GM12874 (cell line): ENCODE results near the gene POLE2.

ENCODE experiments used
- TF ChIP-seq, protein P1 (sequence below): IDR thresholded peaks from 2 replicates; pipeline ENCODE4 v1.5.1; 2011; ENCODE audit warnings: low read depth, mild to moderate bottlenecking, control low read depth, low read length, moderate library complexity; ENCODE audit not compliant: insufficient read depth

The POLE2 gene

DNA sequence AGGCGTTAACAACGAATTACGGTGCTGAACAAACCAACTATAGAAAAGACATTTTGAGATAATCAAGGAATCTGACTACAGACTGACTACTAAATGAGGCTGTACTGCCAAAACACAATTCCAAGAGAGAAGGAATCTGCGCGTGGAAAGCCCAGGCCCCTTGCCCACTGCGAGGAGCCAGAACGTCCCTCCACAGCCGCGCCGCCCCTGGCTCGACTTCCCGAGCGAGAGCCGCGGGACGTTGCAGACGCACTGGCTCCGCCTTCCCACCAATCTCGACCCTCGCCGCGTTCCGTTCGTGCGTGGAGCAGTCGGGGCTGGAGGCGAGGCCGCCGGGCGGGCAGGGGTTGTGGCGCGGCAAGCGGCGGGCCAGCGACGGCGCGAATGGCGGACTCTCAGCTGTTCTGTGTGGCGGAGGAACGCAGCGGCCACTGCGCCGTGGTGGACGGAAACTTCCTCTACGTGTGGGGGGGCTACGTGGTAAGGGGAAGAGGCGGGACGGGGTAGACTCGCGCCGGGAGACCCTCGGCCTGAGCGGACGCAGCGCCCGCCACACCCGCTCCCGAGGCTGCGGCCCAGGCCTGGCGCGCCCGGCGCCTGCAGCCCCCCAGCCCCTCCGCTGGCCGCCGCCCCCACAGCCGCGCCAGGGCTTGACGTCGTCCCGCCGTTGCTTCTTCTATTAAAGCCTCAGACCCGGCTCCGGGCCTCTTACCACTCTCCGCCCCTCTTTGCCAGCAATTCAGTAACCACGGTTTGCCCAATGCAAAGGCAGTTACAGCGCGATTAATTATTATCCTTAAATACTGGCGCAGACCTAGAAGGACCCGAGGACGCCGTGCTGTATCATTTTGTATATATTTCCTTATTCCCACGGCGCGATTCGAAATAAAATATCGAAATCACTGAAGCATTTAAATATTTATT lies 5.1 kb upstream of the POLE2 start, which contains the start of gene KLHDC1:
TSS of gene KLHDC1 (plus strand) at position 310 of the 924 bp plus-strand sequence. CDS start at position 385, 75 bp downstream.
- TF ChIP-seq, protein P1, sequence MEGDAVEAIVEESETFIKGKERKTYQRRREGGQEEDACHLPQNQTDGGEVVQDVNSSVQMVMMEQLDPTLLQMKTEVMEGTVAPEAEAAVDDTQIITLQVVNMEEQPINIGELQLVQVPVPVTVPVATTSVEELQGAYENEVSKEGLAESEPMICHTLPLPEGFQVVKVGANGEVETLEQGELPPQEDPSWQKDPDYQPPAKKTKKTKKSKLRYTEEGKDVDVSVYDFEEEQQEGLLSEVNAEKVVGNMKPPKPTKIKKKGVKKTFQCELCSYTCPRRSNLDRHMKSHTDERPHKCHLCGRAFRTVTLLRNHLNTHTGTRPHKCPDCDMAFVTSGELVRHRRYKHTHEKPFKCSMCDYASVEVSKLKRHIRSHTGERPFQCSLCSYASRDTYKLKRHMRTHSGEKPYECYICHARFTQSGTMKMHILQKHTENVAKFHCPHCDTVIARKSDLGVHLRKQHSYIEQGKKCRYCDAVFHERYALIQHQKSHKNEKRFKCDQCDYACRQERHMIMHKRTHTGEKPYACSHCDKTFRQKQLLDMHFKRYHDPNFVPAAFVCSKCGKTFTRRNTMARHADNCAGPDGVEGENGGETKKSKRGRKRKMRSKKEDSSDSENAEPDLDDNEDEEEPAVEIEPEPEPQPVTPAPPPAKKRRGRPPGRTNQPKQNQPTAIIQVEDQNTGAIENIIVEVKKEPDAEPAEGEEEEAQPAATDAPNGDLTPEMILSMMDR = no peak

DNA sequence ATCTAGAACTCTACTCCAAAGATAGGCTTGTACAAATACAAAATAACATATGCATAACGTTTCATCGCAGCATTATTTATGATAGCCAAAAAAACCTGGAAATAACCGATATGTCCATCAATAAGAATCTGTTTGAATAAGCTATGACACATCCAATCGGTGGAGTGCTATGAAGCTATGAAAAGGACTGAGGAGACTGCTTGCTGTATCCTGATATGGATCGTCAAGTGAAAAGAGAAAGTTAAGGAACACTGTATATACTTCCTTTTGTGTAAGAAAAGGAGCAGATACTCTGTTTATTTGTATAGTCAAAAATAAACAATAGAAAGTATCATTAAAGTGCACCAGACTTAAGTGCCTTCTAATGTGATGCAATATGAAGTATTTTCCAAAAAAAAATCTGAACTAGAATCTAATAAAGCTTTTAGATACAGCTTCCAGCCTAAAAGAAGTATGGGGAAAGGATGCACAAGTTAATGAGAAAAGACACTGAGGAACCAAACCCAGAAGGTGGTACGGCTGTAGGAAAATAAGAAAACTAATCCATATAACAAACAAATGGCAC lies 4.3 kb upstream of the POLE2 start:
- TF ChIP-seq, protein P1 = no peak

DNA sequence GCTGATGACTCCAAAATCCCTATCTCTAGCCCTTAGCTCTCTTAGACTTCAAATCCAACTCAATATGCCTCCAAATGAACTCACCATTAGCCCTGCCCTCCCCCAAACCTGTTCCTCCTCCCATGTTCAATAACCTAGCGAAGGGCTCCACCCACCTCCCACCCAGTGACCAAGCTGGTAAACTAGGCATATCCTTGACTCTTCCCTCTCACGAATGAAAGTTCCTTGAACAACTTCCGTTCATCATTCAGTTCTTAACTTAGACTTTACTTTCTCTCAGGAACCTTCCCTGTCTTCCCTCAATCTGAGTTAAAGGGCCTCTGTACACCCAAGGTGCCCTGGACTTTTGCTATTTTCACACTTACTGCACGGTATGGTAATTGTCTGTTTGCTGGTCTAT lies 3.0 kb upstream of the POLE2 start:
- TF ChIP-seq, protein P1 = no peak

DNA sequence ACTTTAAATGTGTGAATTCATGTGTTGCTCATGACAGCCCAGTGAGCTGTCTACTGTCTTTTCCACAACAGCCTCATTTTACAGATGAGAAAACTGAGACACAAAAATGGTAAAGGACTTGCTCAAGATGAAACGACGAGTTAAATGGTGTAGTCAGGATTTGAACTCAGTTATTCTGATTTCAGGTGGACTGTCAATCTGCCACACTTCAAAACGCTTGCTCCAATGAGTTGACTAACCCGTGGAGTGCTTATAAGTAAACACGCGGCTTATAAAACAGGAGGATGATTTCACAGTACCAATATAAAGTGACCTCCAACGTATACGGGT lies 652 bp upstream of the POLE2 start:
- TF ChIP-seq, protein P1 = no peak

DNA sequence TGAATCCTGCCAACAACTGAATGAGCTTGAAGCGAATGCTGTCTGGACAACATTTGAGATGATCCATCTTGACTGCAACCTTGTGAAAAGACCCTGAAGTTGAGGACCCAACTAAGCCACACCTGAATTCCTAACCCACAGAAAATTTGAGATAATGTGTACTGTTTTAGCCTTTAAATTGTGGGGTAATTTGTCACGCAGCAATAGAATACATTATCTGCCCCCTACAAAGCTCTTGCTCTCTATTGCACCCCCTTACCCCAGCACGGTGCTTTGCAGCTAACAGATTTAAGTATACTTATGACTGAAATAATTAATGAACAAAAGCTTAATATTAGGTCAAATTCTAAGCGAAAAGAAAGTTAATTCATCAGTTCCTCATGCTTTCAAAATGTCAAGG lies 1.6 kb downstream of the POLE2 start:
- TF ChIP-seq, protein P1 = no peak

DNA sequence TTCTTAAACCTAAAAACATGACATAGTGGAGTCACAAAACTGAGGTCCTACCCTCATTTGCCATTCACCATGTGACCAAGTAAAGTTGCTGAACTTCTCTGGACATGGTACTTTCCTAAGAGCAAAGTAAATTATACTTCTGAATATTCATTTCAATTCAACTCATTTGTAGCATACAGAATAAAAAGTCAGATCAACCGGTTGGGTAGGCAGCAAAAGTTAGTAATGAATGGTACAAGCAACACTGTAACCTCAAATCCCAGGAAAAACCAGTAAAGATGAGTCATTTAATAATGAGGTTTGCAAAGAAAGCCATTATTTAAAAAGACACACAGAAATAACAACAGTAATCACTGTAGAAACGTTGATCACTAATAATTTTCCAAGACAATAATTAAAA lies 8.7 kb downstream of the POLE2 start:
- TF ChIP-seq, protein P1 = no peak

DNA sequence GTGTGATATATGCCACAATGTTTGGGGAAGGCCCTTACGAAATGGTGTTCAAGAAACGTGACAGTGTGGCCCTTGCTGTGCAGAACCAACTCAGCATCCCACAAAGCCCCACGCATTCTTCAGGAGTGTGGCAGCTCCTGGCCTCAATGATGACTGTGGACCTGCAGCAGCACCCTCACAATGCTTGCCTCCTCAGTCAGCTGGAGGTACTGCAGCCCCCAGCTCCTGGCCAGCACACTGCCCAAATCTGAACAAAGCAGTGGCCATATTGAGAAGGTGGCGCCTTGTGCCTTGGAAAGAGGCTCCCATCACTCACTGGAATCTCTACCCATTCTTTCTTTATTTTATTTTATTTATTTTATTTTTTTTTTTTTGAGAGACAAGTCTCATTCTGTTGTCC lies 10.4 kb downstream of the POLE2 start:
- TF ChIP-seq, protein P1 = peak; percentile 22; the same call in 1 of the 2 replicates
